K562 (cell line): ENCODE measurements around the gene NUP35. TPM values are rescaled to one million over a fixed set of nuclear protein-coding genes. Genes with fewer than 3 reads are reported as not detected.

Source experiments
- AFF1 ChIP-seq, 2 experiments: fragments of 450-650 bp; IDR thresholded peaks; 2 replicates each; pipeline ENCODE4 v1.6.1; 2018; ENCODE audit warnings: mild to moderate bottlenecking in 2 of 2, low read depth in 1 of 2; ENCODE audit not compliant: partially characterized antibody in 2 of 2
- CGGBP1 ChIP-seq: fragments of 250-450 bp; sonication (Bioruptor Pico); IDR thresholded peaks from 2 replicates; pipeline ENCODE4 v1.9.0; 2021; ENCODE audit warnings: mild to moderate bottlenecking
- EP400 ChIP-seq: fragments of 450-650 bp; IDR thresholded peaks from 2 replicates; pipeline ENCODE4 v1.6.1; 2017; ENCODE audit warnings: antibody characterized with exemption, mild to moderate bottlenecking, moderate library complexity
- HDAC2 ChIP-seq: fragments of 450-650 bp; IDR thresholded peaks from 2 replicates; pipeline ENCODE4 v1.6.1; 2016; ENCODE audit warnings: mild to moderate bottlenecking
- ILF3 ChIP-seq: fragments of 450-650 bp; IDR thresholded peaks from 2 replicates; pipeline ENCODE4 v1.6.1; 2018; ENCODE audit warnings: antibody characterized with exemption, mild to moderate bottlenecking, moderate library complexity, borderline replicate concordance
- MTA1 ChIP-seq: fragments of 450-650 bp; IDR thresholded peaks from 2 replicates; pipeline ENCODE4 v1.6.1; 2017; ENCODE audit warnings: borderline replicate concordance
- MYC ChIP-seq, 2 experiments: fragments of 250-450 bp in 1 of 2; sonication (Bioruptor Pico) in 1 of 2; IDR thresholded peaks; 2 replicates each; pipeline versions ENCODE4 v1.5.1 to v1.6.1; 2012 to 2021; ENCODE audit warnings: low read depth in 2 of 2, borderline replicate concordance in 1 of 2, improper control_type of control experiment in 1 of 2, low read length in 1 of 2, mild to moderate bottlenecking in 1 of 2, moderate library complexity in 1 of 2
- PBX2 ChIP-seq, 2 experiments: IDR thresholded peaks in 1 of 2; conservative IDR thresholded peaks in 1 of 2; 2 replicates each; pipeline ENCODE4 v1.6.1; 2016; ENCODE audit warnings: low read depth in 2 of 2, mild to moderate bottlenecking in 1 of 2, missing compliant biosample characterization in 1 of 2, missing genetic modification characterization in 1 of 2, moderate library complexity in 1 of 2
- POLR2AphosphoS2 ChIP-seq: IDR thresholded peaks from 2 replicates; pipeline ENCODE4 v1.6.1; 2012; ENCODE audit warnings: low read length, improper control_type of control experiment
- RBM15 ChIP-seq: fragments of 200-400 bp; formaldehyde crosslinking; IDR thresholded peaks from 2 replicates; pipeline ENCODE4 v1.6.1; 2018; ENCODE audit warnings: mild to moderate bottlenecking, low read length, moderate library complexity; ENCODE audit not compliant: insufficient read depth
- SAFB2 ChIP-seq: fragments of 200-400 bp; formaldehyde crosslinking; IDR thresholded peaks from 2 replicates; pipeline ENCODE4 v1.6.1; 2018; ENCODE audit warnings: borderline replicate concordance, low read length, low read depth, moderate library complexity; ENCODE audit not compliant: severe bottlenecking
- SMAD3 ChIP-seq: fragments of 450-650 bp; formaldehyde crosslinking; conservative IDR thresholded peaks from 2 replicates; pipeline ENCODE4 v1.4.0; 2020; ENCODE audit warnings: mild to moderate bottlenecking
- SPI1 ChIP-seq: IDR thresholded peaks from 2 replicates; pipeline ENCODE4 v1.6.1; 2011; ENCODE audit warnings: low read depth, low read length, control low read depth, borderline replicate concordance
- ZBTB11 ChIP-seq, 3 experiments: fragments of 200-800 bp in 1 of 3; fragments of 250-450 bp in 1 of 3; fragments of 450-650 bp in 1 of 3; sonication (Bioruptor Pico) in 1 of 3; sonication (Bioruptor generic) in 1 of 3; formaldehyde crosslinking in 1 of 3; IDR thresholded peaks; 2 replicates each; pipeline versions ENCODE4 v1.6.1 to v1.8.0; 2016 to 2022; ENCODE audit warnings: mild to moderate bottlenecking in 2 of 3, missing genetic modification characterization in 2 of 3, missing compliant biosample characterization in 1 of 3, moderate library complexity in 1 of 3
- ZNF778 ChIP-seq: fragments of 450-650 bp; formaldehyde crosslinking; IDR thresholded peaks from 2 replicates; pipeline ENCODE4 v1.4.0; 2020; ENCODE audit warnings: mild to moderate bottlenecking, moderate library complexity
- polyA plus RNA-seq, 8 experiments: library from polyadenylated mRNA; depleted of rRNA in 4 of 8; stranded (reverse) in 5 of 8; unstranded in 3 of 8; fragments of >200 nt; fragmentation: Nextera tagmentation in 2 of 8; fragmentation: Illumina TruSeq in 1 of 8; extraction: Ambion mirVana in 2 of 8; extraction: Trizol in 1 of 8; gene quantifications; 2 replicates each; pipeline versions ENCODE4 v1.2.1 to v1.2.3, GENCODE V29; 2011 to 2014; ENCODE audit warnings: inconsistent platforms in 1 of 8, missing spikeins in 1 of 8
- total RNA-seq, 7 experiments: library from RNA; depleted of rRNA in 6 of 7; stranded (reverse); fragments of >200 nt in 6 of 7; fragmentation: Illumina TruSeq in 2 of 7; extraction: Trizol in 2 of 7; gene quantifications; 2 replicates each; pipeline versions ENCODE4 v1.2.1 to v1.2.3, GENCODE V29; 2011 to 2021; ENCODE audit warnings: low replicate concordance in 1 of 7

Gene NUP35
- total and polyA plus RNA-seq, 9 of the 15 experiments (the other 6 are each of a cell fraction or from before 2014, with no cell fraction given) = 24.5 to 78.2 (median 51.1) TPM

- peak in 1 of 3 experiments; percentile 51; a peak in 1 of 6 replicates for TF ChIP-seq ZBTB11 (CRISPR knock-in tag; IDR thresholded peaks at IDR 0.05)
- TF ChIP-seq PBX2 (CRISPR knock-in tag; IDR thresholded peaks at IDR 0.05; ENCODE audit: low read depth) = no peak
- no peak; the same call in 1 of the 2 replicates for TF ChIP-seq PBX2 (tag; conservative IDR thresholded peaks at IDR 0.05; ENCODE audit: low read depth)
- peak; percentile 44 for TF ChIP-seq EP400
- TF ChIP-seq ILF3 = no peak
- TF ChIP-seq MTA1 = peak; percentile 66; the same call in 1 of the 2 replicates
- TF ChIP-seq HDAC2 = peak; percentile 91
- no peak for TF ChIP-seq SAFB2
- TF ChIP-seq POLR2AphosphoS2 = no peak
- TF ChIP-seq SPI1 = peak; percentile 95
- TF ChIP-seq SMAD3 (CRISPR knock-in tag) = no peak
- TF ChIP-seq MYC (IDR thresholded peaks at IDR 0.05; ENCODE audit: low read depth, low read length) = peak; percentile 26; the same call in 1 of the 2 replicates
- TF ChIP-seq MYC (CRISPR knock-in tag; IDR thresholded peaks at IDR 0.05; ENCODE audit: borderline replicate concordance, low read depth) = no peak
- TF ChIP-seq ZNF778 (CRISPR knock-in tag) = no peak
- no peak for TF ChIP-seq CGGBP1 (CRISPR knock-in tag)
- no peak for TF ChIP-seq RBM15
- TF ChIP-seq AFF1 (IDR thresholded peaks at IDR 0.05; ENCODE audit: low read depth in 1 of 2, partially characterized antibody in 2 of 2) = peak in 1 of 2 experiments; percentile 20
Observed at GRCh38 chr2:183125659-183126341, 1.6 kb downstream of the NUP35 start (continued).
